GM23338 (cell line): ENCODE measurements around the gene PITPNC1.

Experiments used
- CTCF ChIP-seq, 2 experiments: fragments of 200-600 bp in 1 of 2; sonication (generic) in 1 of 2; conservative IDR thresholded peaks; 2 replicates each; pipeline versions ENCODE4 v1.5.1 to v1.6.1; 2016 to 2017; ENCODE audit warnings: antibody characterized with exemption in 2 of 2, low read depth in 2 of 2, mild to moderate bottlenecking in 2 of 2, moderate library complexity in 1 of 2
- EZH2 ChIP-seq: fragments of 200-600 bp; sonication (generic); IDR thresholded peaks from one replicate; pipeline ENCODE4 v1.8.0; 2017; ENCODE audit warnings: antibody characterized with exemption, mild to moderate bottlenecking, low read depth; ENCODE audit not compliant: unreplicated experiment
- EZH2phosphoT487 ChIP-seq: fragments of 200-600 bp; sonication (generic); IDR thresholded peaks from one replicate; pipeline ENCODE4 v1.8.1; 2018; ENCODE audit warnings: antibody characterized with exemption; ENCODE audit not compliant: unreplicated experiment
- JUNB ChIP-seq: IDR thresholded peaks from one replicate; pipeline ENCODE4 v1.6.1; 2016; ENCODE audit warnings: antibody characterized with exemption; ENCODE audit not compliant: unreplicated experiment
- POLR2AphosphoS5 ChIP-seq: IDR thresholded peaks from 2 replicates; pipeline ENCODE4 v1.6.1; 2016; ENCODE audit warnings: antibody characterized with exemption, low read depth
- REST ChIP-seq: IDR thresholded peaks from one replicate; pipeline ENCODE4 v1.6.1; 2018; ENCODE audit warnings: antibody characterized with exemption; ENCODE audit not compliant: unreplicated experiment
- ZNF114 ChIP-seq: fragments of 250-450 bp; sonication (Bioruptor Pico); IDR thresholded peaks from 2 replicates; pipeline ENCODE4 v1.5.0; 2020; ENCODE audit warnings: mild to moderate bottlenecking, moderate library complexity
- ZNF331 ChIP-seq: fragments of 250-450 bp; sonication (Bioruptor Pico); IDR thresholded peaks from 2 replicates; pipeline ENCODE4 v1.5.0; 2020; ENCODE audit warnings: low read depth, mild to moderate bottlenecking, moderate library complexity
- TF ChIP-seq, protein P1 (sequence below): fragments of 250-450 bp; sonication (Bioruptor Pico); IDR thresholded peaks from 2 replicates; pipeline ENCODE4 v1.5.0; 2020; ENCODE audit warnings: mild to moderate bottlenecking, moderate library complexity

DNA sequence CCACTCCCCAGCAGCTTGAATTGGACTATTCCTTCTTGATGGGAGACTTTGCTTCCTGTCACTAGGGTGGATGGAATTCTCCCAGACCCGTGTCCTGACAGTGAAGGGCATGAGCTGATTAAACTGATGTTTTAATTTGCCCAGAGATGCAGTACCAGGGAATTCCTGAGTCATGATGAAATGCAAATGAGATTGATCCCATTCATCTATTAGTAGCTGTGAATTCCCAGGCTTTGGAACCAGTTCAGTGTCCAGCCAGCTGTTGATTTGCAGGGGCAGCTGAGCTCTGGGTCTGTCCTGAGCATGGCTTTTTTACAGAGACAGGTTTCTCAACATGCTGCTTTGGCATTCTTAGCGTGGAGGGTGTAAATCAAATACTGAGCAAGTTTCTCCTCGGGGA lies 157.9 kb downstream of the PITPNC1 start:
- TF ChIP-seq CTCF (conservative IDR thresholded peaks at IDR 0.05; ENCODE audit: low read depth in 2 of 2) = no peak
- TF ChIP-seq EZH2 = no peak
- TF ChIP-seq POLR2AphosphoS5 = no peak
- TF ChIP-seq ZNF114 (CRISPR knock-in tag) = no peak
- TF ChIP-seq JUNB = no peak
- TF ChIP-seq ZNF331 = no peak
- no peak for TF ChIP-seq EZH2phosphoT487
- no peak for TF ChIP-seq REST
- TF ChIP-seq, protein P1, sequence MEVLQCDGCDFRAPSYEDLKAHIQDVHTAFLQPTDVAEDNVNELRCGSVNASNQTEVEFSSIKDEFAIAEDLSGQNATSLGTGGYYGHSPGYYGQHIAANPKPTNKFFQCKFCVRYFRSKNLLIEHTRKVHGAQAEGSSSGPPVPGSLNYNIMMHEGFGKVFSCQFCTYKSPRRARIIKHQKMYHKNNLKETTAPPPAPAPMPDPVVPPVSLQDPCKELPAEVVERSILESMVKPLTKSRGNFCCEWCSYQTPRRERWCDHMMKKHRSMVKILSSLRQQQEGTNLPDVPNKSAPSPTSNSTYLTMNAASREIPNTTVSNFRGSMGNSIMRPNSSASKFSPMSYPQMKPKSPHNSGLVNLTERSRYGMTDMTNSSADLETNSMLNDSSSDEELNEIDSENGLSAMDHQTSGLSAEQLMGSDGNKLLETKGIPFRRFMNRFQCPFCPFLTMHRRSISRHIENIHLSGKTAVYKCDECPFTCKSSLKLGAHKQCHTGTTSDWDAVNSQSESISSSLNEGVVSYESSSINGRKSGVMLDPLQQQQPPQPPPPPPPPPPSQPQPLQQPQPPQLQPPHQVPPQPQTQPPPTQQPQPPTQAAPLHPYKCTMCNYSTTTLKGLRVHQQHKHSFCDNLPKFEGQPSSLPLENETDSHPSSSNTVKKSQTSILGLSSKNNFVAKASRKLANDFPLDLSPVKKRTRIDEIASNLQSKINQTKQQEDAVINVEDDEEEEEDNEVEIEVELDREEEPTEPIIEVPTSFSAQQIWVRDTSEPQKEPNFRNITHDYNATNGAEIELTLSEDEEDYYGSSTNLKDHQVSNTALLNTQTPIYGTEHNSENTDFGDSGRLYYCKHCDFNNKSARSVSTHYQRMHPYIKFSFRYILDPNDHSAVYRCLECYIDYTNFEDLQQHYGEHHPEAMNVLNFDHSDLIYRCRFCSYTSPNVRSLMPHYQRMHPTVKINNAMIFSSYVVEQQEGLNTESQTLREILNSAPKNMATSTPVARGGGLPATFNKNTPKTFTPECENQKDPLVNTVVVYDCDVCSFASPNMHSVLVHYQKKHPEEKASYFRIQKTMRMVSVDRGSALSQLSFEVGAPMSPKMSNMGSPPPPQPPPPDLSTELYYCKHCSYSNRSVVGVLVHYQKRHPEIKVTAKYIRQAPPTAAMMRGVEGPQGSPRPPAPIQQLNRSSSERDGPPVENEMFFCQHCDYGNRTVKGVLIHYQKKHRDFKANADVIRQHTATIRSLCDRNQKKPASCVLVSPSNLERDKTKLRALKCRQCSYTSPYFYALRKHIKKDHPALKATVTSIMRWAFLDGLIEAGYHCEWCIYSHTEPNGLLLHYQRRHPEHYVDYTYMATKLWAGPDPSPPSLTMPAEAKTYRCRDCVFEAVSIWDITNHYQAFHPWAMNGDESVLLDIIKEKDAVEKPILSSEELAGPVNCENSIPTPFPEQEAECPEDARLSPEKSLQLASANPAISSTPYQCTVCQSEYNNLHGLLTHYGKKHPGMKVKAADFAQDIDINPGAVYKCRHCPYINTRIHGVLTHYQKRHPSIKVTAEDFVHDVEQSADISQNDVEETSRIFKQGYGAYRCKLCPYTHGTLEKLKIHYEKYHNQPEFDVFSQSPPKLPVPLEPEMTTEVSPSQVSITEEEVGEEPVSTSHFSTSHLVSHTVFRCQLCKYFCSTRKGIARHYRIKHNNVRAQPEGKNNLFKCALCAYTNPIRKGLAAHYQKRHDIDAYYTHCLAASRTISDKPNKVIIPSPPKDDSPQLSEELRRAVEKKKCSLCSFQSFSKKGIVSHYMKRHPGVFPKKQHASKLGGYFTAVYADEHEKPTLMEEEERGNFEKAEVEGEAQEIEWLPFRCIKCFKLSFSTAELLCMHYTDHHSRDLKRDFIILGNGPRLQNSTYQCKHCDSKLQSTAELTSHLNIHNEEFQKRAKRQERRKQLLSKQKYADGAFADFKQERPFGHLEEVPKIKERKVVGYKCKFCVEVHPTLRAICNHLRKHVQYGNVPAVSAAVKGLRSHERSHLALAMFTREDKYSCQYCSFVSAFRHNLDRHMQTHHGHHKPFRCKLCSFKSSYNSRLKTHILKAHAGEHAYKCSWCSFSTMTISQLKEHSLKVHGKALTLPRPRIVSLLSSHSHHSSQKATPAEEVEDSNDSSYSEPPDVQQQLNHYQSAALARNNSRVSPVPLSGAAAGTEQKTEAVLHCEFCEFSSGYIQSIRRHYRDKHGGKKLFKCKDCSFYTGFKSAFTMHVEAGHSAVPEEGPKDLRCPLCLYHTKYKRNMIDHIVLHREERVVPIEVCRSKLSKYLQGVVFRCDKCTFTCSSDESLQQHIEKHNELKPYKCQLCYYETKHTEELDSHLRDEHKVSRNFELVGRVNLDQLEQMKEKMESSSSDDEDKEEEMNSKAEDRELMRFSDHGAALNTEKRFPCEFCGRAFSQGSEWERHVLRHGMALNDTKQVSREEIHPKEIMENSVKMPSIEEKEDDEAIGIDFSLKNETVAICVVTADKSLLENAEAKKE (CRISPR knock-in tag) = no peak
